ENCODE data around the gene MYLK4.

DNA sequence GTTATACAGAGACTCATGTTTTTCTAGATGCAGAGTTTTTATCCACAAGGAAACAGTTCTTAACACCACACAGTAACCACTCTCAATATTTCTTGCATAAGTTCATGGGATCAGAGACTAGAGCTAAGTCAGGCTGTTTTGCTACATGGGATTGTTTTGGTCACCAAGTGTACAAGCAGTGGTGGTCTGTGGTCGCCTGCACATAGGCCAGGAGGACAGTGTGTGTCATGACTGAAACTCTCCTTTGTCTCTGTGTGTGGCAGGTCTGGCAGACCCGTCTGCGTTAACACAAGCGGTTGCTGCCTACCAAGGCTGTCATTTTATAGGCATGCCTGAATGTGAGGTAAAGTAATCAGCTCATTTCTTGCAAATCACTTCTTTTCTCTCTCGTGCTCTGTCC lies 33.3 kb upstream of the MYLK4 start:
- no peak for TF ChIP-seq CTCF (IDR thresholded peaks at IDR 0.05; ENCODE audit: low read depth, low read length, poor library complexity, severe bottlenecking)
- no peak for TF ChIP-seq EZH2phosphoT487 (IDR thresholded peaks at IDR 0.05; ENCODE audit: borderline replicate concordance, low read length)
